NCI-H1694 treated with DMSO at 0.1 percent for 48 hours (cell line): ENCODE measurements around the gene FGA.
"Not testable (repeated sequence)": the region's sequence is repeated elsewhere in the genome, so short reads cannot be mapped to it uniquely, and the experiment has no call there.

Experiments used
- DNase-seq: peaks from one replicate; lab custom pipeline; 2025; lab: John Stamatoyannopoulos, UW

FGA gene

DNA sequence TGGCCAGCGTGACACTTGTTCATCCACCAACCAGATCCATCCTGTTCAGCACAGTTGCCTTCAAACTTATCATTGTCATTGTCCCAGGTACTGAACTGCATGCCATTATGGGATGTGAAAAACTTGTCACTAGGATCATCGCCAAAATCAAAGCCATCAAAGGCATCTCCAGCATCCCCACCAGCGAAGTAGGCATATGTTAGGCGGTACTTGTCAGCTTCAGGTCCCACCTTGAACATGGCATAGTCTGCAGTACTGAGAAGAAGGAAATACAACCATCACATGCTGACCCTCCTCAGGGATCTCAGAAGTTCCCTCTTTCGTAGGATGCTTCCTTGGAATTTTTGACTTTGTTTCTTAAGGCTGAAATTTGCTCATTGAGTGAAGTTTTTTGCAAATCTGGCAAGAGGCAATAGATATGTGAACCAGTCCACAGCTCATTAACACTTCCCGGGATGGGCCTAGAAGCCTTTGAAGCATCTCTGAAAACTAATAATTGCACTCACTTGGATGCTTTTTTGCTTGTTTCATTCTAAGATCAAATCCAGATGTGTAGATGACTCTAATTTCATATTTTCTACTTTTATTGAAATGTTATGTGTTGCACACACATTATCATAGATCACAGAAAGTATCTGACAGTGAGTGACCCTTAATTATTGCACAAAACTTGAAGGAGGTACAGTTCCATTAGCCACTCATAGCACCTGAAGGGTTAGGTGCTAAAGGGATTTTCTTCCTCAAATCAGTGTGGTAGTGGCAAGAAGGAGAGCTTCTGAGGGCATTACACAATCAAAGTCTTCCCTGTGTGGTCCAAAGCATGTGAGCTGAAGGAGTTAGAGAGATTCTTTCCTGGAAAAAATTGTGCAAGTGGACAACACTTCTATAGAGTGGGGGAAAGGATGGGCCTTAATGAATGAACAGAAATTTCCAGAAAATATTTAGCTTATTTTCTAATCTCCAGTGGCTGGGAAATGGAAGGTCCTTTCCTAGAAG, 16.5 kb upstream of the FGA start:
- no peak for DNase-seq

DNA sequence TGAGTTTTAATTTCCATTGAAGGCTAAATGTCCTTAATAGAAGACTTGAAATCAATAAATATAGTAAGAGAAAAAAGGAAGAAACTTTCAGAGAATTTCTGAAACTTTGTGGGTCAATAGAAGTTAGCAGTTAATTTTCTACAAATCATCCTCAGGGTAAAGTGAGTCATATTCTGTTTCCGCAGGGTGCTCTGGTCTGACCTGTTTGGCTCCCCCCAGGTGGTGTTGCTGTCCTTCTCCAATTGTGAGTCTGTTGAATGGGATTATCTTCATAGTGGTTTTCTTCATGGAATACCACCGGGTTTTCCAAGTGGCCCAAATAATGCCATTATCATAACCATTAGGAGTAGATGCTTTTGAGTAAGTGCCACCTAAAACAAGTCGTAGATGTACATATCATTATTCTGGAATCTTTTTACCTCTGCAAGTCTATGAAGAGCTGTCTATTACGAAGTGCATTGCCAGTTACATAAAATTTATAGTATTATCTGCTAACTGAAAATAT, 14.2 kb upstream of the FGA start:
- DNase-seq: no peak

DNA sequence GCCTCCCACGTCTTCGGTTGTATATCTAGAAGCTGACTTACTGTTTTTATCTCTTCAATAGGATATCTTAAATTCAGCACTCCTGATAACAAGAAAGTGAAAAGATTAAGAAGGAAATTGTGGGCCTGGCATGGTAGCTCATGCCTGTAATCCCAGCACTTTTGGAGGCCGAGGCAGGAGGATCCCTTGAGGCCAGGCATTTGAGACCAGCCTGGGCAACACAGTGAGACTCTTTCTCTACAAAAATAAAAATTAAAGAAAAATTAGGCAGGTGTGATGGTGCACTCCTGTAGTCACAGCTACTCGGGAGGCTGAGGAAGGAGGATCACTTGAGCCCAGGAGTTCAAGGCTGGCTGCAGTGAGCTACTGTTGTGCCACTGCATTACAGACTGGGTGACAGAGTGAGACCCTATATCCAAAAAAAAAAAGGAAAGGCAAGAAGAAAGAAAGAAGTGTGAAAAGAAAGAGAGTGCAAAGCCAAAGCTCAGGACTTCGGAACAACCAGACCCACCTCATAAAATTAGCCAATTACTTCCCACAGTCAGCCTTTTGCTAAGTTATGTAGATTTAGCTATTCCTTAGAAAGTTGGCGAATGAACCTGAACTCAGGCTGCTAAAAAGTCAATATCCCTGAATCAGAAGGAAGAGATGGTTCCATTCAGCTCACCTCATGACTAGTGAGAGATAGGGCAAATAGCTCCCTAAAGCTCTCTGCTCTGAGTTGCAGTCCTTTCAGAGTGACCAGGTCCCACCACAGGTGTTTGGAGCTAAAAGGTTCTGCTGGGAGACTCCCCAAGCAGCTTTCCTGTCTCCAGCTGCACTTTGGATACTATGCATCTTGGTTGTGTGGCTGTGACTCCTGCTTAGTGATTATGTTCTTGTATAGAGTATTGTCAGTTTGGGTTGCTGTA, 12.7 kb upstream of the FGA start:
- no peak for DNase-seq

DNA sequence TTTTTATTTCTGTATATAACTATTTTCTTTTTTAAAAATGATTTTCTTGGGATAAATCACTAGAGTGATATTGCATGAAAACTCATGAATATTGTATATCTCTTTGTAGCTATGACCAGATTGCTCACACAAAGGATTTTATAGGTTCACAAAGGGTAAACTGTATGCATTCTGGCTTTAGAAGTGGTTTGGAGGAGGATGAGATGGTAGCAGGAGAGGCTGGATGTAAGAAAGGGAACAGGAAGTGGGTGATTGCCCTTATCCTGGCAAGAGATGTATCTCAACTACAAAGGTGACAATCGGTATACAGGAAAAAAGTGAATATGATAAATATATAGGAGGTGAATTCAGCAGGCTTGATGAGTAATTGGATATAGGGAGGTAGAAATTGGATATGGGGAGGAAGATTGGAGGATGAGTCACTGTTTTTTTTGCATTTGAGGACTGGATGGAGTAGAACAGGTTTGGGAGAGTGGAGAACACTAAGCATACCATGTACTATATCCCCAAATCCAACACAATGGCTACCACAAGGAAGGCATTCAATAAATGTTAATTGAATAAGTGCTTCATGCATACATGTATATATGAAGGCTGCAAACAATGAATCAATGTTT, 12.0 kb upstream of the FGA start:
- no peak for DNase-seq

DNA sequence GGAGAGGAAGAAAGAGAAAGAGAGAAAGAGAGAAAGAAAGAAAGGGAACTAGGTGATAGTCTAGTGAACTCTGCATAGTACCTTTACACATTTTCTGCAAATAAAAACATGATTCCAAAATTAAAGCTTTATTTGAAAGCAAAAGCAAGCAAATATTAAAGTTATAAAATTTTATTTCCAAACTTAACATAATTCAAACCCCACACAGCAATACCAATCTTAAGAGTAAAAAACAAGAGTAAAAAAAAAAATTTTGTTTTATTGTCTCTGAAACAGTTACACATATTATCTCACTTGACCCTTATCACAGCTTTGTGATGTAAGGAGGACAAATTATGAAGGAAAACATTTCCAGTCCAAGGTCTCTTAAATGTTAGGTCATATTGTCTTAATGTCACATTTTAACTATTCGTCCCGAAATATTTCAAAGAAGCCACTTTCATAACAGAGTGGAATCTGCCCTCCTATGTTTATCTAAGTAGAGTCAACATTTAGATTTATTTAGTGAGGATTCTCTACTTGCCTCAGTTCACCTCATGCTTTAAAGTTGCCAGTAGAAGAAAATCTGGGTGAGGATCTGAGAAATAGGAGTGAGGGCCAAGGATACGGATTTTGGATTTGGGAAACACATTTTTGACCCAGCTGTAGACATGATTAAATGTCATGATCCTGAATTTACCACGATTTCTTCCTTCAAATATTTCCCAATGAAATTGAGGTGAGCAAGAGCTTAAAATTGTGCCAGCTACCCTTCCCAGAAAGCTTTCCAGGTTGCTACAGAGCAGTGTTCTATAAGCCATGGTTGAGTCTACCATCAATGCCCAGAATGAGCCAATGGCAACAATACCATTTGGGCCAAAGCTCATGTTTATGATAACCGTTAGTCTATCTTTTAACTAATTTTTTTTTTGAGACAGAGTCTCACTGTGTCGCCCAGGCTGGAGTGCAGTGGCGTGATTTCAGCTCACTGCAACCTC, 7.5 kb upstream of the FGA start:
- DNase-seq: no peak

DNA sequence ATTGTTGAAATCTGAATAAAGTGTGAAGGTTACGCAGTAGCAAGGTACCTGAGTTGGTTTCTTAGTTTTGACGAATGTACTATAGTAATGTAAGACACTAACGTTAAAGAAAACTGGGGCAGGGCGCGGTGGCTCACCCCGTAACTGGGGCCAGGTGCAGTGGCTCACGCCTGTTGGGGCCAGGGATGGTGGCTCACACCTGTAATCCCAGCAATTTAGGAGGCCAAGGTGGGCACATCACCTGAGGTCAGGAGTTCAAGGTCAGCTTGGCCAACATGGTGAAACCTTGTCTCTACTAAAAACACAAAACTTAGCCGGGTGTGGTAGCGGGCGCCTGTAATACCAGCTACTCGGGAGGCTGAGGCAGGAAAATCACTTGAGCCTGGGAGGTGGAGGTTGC, 6.7 kb upstream of the FGA start:
- DNase-seq: not testable (repeated sequence)

DNA sequence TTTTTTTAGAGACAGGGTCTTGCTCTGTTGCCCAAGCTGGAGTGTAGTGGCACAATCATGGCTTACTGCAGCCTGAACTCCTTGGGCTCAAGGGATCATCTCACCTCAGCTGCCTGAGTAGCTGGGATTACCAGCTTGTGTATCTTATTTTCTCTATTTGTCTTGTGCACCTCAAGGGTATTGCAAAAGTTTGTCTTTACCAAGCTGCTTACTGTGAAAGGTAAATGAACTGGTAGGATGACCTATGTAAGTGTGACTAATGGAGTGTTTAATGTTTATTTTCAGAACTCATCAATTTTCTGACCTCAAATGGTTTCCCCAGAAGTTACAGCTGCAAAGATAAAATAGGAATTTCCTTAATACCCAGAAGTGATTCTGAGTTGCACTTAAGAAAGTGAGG, 5.3 kb upstream of the FGA start:
- DNase-seq: no peak

DNA sequence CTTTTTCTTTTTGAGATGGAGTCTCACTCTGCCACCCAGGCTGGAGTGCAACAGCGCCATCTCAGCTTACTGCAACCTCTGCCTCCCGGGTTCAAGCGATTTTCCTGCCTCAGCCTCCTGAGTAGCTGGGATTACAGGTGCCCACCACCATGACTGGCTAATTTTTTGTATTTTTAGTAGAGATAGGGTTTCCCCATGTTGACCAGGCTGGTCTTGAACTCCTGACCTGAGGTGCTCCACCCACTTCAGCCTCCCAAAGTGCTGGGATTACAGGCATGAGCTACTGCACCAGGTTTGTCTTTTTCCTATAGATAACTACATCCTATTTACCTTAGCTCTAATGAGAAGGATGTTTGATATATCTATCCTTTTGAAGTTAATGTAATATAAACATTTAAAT, 3.8 kb upstream of the FGA start:
- DNase-seq: not testable (repeated sequence)

DNA sequence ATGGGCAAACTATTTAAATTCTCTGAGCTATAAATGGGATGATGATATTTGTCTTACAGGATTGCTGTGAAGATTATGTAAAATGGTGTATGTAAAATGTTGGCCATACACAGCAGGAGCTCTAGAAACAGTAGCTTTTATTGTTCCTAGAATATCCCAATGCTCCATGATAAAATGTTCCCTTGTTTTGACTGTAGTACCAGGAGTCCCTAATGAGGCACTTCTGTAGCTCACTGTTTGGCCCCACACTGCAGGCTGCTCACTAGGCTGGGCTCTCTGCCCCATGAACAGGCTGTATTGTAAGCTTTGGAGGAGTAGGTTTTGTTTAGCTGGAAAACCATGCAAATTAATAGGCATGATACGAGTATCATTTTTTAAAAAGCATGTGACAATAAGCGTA, 3.3 kb upstream of the FGA start:
- no peak for DNase-seq

DNA sequence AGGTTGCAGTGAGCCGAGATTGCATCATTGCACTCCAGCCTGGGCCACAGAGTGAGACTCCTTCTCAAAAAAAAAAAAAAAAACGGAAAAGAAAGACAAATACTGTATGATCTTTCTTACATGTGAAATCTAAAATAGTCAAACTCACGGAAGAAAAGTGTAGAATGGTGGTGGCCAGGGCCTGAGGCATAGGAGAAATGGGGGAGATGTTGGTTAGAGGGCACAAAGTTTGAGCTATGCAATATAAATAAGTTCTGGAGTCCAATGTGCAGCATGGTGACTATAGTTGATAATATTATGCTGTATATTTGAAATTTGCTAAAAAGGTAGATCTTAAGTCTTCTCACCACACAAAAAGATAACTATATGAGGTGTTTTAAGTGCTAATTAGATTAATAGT, 1.3 kb upstream of the FGA start:
- no peak for DNase-seq

DNA sequence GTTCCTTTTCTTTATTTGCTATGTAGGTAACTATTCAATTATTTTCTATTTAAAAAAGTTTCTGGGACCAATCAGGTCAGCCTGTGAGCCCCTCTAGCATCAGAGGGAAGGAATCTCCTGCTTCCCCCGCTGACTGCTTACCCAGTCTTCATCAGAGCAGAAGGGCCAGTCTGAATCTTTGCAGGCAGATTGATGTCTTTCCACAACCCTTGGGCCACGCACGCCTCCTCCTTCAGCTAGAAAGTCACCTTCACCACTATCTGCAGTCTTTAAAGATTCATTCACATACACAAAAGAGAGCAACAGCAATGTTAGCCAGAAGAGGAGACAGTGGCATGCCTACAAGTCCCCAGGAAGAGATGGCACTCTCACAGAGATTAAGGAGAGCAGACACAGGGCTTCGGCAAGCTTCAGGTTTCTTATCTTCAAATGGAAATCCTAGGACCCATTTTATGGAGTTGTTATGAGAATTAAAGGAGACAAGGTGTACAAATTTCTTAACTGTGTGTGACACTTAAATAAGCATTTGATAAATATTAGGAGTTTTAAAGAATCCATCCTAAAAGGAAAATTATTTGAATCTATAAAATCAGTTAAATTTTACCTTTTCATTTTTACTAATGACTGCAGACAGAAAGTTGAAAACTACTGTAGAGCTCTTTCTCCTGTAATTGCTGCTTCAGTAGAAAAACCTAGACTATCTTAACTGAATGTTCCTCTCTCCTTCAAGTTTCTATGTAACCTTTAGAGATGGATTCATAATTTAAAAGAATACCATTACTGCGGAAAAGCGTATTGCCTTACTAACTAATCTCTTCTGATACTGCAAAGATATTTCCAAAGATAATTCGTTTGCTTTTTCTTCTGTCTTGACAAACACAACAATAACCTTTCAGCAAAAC, 995 bp downstream of the FGA start:
- DNase-seq: no peak

DNA sequence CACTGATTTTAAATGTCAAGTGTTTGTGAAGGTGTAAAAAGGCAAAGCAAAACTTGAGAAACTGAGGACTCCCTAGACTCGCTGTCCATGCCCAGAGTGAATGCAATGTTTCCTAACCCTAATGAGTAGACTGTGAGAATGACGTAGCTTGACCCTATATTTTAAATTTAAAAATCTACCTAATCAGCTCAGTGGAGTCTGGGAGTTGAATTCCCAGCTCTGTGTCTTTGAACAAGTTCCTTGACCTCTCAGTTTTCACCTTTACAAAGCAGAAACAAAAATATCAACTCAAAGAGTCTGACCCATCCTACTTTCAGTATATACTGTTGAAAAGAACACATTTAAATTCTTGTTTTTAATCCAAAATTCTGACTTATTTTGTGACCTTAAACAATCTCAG, 2.3 kb downstream of the FGA start:
- DNase-seq: no peak

DNA sequence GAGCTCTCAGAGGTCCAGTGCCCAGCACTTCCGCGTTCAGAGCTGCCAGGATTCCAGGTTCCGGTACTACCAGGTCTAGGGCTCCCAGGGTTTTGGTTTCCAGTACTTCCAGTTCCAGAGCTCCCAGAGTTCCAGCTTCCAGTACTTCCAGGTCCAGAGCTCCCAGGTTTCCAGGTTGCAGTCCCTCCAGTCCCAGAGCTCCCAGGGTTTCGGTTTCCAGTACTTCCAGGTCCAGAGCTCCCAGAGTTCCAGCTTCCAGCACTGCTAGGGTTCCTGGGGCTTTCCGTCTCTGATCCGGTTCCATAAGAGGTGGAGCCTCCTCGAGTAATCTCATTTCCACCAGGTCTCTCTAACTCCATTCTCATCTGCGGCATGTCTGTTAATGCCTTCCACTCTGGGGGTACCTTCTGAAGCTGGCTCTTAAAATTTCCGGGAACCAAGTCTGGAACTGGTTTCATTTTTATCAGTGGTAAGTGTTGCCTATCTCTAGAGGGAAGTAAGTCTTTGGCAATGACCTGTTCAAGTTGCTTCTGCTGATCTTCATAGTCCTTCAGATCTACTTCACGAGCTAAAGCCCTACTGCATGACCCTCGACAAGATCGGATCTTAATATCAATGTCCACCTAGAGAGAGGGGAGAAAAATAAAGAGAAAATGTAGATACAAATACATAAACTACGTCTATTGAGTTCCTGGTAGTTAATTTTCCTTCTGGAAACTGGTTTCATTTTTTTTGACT, 4.1 kb downstream of the FGA start:
- DNase-seq: no peak

DNA sequence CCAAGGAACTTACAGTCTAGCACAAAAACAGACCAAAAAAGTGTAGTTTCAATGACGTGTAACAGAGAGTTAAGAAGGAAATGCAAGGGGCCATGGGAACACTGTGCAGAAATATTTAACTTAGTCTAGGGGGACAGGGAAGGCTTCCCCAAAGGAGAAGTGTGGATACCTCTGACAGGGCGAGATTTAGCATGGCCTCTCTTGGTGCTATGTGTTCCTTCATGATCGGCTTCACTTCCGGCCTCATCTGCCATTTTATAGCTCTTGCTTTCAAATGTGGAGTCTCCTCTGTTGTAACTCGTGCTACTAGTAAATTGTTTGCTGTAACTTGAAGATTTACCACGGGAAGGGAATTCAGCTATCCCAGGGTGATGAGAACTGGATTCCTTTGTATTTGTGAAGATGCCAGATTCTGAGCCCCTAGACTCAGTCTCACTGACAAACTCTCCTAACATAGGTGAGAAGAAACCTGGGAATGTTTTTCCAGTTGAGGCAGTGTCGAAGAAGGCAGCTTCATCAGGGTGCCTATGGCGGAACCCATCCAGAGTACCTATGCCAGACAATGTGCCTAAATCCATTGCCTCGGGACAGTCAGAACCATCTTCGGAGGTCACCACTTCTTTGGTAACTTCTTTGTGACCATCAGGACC, 5.0 kb downstream of the FGA start:
- DNase-seq: no peak

DNA sequence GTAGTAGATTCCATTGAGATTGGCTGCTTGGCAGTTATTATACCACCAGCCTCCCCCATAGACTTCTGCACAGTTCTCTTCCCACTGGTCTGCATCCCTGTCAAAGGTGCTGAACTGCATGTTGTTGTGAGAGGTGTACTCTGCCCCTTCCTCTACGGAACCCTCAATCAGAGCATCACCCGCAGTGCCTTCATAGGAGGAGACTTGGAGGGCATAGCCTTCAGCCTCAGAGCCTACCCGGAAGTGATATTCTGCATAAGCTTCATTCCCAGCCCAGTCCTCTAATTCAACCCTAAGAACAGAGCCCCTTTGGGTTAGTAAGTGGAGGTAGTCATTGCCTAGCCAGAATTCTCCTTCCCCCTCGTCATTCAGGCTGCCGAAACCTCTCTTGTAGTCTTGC, 6.3 kb downstream of the FGA start:
- DNase-seq: no peak

DNA sequence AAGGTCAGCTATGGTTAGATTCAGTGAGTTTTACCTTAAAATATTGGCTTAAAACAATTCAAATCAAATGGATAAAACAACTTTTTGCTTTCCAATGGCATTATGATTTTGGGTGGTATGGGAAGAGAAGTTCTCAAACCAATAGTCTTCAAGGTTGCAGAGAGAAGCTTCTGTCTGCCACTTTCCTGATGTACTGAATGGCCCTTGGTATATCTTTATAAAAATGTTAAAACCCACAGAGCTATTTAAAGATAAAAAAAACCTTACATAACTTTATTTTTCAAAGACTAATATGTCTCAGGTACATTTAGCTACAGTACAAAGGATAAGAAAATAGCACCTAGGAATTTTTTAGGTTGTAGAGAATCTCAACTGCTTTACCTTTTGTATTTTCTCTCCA, 6.9 kb downstream of the FGA start:
- DNase-seq: no peak

DNA sequence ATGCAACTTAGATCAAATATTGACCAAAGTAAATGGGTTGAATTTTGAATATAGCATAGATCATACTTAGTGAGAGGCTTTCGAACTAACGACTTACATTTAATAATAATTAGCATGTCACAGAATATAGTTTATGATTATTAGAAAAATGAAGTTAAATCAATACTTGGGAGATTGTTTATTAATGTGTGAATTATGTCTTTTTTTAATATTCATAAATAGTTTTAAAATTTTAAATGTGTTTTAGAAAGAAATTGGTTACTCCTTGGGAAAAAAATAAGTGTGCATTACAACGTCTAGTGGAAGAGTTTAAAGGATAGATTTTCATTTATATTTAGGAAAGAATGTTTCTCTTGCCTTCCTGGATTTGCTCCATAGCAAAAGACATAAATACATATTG, 7.3 kb downstream of the FGA start:
- DNase-seq: no peak

DNA sequence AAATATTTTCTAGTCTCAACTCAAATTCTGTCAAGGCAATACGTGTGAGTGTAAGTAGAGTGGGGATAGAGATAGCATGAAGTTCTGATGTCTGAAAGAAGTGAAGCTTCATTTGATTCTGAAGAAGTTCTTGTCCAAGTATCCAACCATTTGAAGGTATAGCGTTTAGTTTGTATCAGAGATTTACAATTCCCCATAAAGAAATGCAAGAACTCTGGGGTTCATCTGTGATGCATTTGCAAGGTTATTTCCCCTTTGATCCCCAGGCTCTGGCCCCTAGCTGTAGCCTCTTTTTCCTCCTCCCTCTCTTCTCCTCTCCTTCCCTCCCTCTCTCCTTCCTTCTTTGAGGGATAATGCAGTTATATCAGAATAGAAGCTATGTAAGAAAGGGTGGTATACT, 7.8 kb downstream of the FGA start:
- no peak for DNase-seq

DNA sequence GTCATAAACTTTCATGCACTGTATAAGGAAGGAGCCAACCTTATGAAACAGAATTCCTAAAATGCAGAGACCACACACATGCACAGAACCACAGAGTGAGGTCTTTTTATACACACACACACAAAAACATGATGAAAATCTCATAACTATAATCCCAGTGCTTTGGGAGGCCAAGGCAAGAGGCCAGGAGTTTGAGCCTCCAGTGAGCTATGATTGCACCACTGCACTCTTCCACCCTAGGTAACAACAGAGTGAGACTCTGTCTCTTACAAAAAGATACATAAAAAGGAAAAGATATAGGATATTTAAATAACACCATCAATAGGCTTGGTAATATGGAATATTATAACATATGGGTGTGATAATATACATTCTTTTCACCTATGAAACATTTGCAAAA, 10.6 kb downstream of the FGA start:
- no peak for DNase-seq
